ENCODE measurements around the gene NR0B2. TPM values are rescaled to one million over a fixed set of nuclear protein-coding genes. Genes with fewer than 3 reads are reported as not detected.
A peak's percentile ranks its signal among the peaks of the same experiment; 100 is the strongest.

NR0B2 gene
- total and polyA plus RNA-seq, 2 of the 13 experiments (the other 11 are each of a cell fraction or from before 2014, with no cell fraction given): 72.5 to 133 TPM

GRCh38 chr1:26913754-26914619 lies at the start of gene NR0B2 (continued):
- TF ChIP-seq, protein P1, sequence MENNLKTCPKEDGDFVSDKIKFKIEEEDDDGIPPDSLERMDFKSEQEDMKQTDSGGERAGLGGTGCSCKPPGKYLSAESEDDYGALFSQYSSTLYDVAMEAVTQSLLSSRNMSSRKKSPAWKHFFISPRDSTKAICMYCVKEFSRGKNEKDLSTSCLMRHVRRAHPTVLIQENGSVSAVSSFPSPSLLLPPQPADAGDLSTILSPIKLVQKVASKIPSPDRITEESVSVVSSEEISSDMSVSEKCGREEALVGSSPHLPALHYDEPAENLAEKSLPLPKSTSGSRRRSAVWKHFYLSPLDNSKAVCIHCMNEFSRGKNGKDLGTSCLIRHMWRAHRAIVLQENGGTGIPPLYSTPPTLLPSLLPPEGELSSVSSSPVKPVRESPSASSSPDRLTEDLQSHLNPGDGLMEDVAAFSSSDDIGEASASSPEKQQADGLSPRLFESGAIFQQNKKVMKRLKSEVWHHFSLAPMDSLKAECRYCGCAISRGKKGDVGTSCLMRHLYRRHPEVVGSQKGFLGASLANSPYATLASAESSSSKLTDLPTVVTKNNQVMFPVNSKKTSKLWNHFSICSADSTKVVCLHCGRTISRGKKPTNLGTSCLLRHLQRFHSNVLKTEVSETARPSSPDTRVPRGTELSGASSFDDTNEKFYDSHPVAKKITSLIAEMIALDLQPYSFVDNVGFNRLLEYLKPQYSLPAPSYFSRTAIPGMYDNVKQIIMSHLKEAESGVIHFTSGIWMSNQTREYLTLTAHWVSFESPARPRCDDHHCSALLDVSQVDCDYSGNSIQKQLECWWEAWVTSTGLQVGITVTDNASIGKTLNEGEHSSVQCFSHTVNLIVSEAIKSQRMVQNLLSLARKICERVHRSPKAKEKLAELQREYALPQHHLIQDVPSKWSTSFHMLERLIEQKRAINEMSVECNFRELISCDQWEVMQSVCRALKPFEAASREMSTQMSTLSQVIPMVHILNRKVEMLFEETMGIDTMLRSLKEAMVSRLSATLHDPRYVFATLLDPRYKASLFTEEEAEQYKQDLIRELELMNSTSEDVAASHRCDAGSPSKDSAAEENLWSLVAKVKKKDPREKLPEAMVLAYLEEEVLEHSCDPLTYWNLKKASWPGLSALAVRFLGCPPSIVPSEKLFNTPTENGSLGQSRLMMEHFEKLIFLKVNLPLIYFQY (CRISPR knock-in tag; IDR thresholded peaks at IDR 0.05; ENCODE audit: borderline replicate concordance): peak; percentile 88
- TF ChIP-seq CBFB (CRISPR knock-in tag; IDR thresholded peaks at IDR 0.05) (peak; percentile 67; the same call in 1 of the 2 replicates), ADNP (CRISPR knock-in tag; IDR thresholded peaks at IDR 0.05) (no peak), KDM2A (CRISPR knock-in tag; IDR thresholded peaks at IDR 0.05; ENCODE audit: borderline replicate concordance, low read depth) (peak; percentile 50; the same call in 1 of the 2 replicates), ZNF576 (CRISPR knock-in tag; IDR thresholded peaks at IDR 0.05) (no peak), ZNF317 (CRISPR knock-in tag; IDR thresholded peaks at IDR 0.05) (peak; percentile 85), NCOA1 (CRISPR knock-in tag; IDR thresholded peaks at IDR 0.05) (peak; percentile 94), ONECUT2 (CRISPR knock-in tag; IDR thresholded peaks at IDR 0.05) (peak; percentile 64), ZNF550 (CRISPR knock-in tag; IDR thresholded peaks at IDR 0.05; ENCODE audit: borderline replicate concordance) (no peak), MATR3 (CRISPR knock-in tag; IDR thresholded peaks at IDR 0.05) (no peak), KLF12 (CRISPR knock-in tag; IDR thresholded peaks at IDR 0.05; ENCODE audit: borderline replicate concordance) (peak; percentile 61; the same call in 1 of the 2 replicates), ZNF598 (CRISPR knock-in tag; IDR thresholded peaks at IDR 0.05; ENCODE audit: borderline replicate concordance) (peak; percentile 66; the same call in 1 of the 2 replicates), LCORL (IDR thresholded peaks at IDR 0.05) (no peak), LCORL (CRISPR knock-in tag; IDR thresholded peaks at IDR 0.05) (peak; percentile 98), AKAP8 (CRISPR knock-in tag; IDR thresholded peaks at IDR 0.05) (peak; percentile 72; the same call in 1 of the 2 replicates), ARHGAP35 (CRISPR knock-in tag; IDR thresholded peaks at IDR 0.05; ENCODE audit: borderline replicate concordance) (peak; percentile 35; the same call in 1 of the 2 replicates), ATF1 (CRISPR knock-in tag; IDR thresholded peaks at IDR 0.05) (no peak; the same call in none of the 2 replicates), ZNF256 (CRISPR knock-in tag; conservative IDR thresholded peaks at IDR 0.05) (peak; percentile 93; the same call in 1 of the 2 replicates), MEIS2 (CRISPR knock-in tag; IDR thresholded peaks at IDR 0.05) (peak; percentile 82; the same call in 1 of the 2 replicates), RNF219 (CRISPR knock-in tag; IDR thresholded peaks at IDR 0.05) (no peak), ZNF670 (CRISPR knock-in tag; IDR thresholded peaks at IDR 0.05; ENCODE audit: borderline replicate concordance) (0 out of 2 replicates have a peak, but pooled peaks have one; percentile 11)
- TF ChIP-seq, protein P2, sequence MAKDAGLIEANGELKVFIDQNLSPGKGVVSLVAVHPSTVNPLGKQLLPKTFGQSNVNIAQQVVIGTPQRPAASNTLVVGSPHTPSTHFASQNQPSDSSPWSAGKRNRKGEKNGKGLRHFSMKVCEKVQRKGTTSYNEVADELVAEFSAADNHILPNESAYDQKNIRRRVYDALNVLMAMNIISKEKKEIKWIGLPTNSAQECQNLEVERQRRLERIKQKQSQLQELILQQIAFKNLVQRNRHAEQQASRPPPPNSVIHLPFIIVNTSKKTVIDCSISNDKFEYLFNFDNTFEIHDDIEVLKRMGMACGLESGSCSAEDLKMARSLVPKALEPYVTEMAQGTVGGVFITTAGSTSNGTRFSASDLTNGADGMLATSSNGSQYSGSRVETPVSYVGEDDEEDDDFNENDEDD (CRISPR knock-in tag; IDR thresholded peaks at IDR 0.05; ENCODE audit: borderline replicate concordance): peak; percentile 56; the same call in 1 of the 2 replicates

All from HepG2 (cell line).